T follicular helper cell (primary cell): ENCODE data around the gene TAS2R7.
"Not testable (repeated sequence)": the region's sequence is repeated elsewhere in the genome, so short reads cannot be mapped to it uniquely, and the experiment has no call there.

Source experiments
- DNase-seq: peaks from one replicate; pipeline ENCODE4 v3.0.0-alpha.2; 2020; ENCODE audit warnings: low read depth
- total RNA-seq, 2 experiments: gene quantifications; one replicate each; lab custom pipeline; 2026; lab: John Stamatoyannopoulos, UW

The TAS2R7 gene
- 0 to 0.12 reads per million in 2 experiments for total RNA-seq

GRCh38 chr12:10802587-10802986, at the start of gene TAS2R7:
Gene TAS2R7, minus strand, starts transcription at chr12:10802627. Its CDS starts 57 bp downstream, at chr12:10802570.
- no peak for DNase-seq

GRCh38 chr12:10851243-10851858, 48.9 kb upstream of the TAS2R7 start:
- no peak for DNase-seq

- DNase-seq, result no peak
Measured at GRCh38 chr12:10849425-10849878, 47.0 kb upstream of the TAS2R7 start, which contains the start of gene PRR4. Gene PRR4, minus strand, starts transcription at chr12:10849475. Its CDS starts 38 bp downstream, at chr12:10849437.

- no peak for DNase-seq
Measured at GRCh38 chr12:10847744-10848143, 45.3 kb upstream of the TAS2R7 start.

GRCh38 chr12:10842862-10843261, 40.4 kb upstream of the TAS2R7 start:
- no peak for DNase-seq

- DNase-seq, result no peak
Measured at GRCh38 chr12:10838461-10838860, 36.0 kb upstream of the TAS2R7 start.

- no peak for DNase-seq
Measured at GRCh38 chr12:10829994-10830393, 27.6 kb upstream of the TAS2R7 start.

- no peak for DNase-seq
Measured at GRCh38 chr12:10826258-10826657, 23.8 kb upstream of the TAS2R7 start, which contains the start of gene TAS2R10. Gene TAS2R10, minus strand, starts transcription at chr12:10826358. Its CDS starts 89 bp downstream, at chr12:10826269.

GRCh38 chr12:10824957-10825356, 22.5 kb upstream of the TAS2R7 start:
- no peak for DNase-seq

- no peak for DNase-seq
Measured at GRCh38 chr12:10811883-10812536, 9.6 kb upstream of the TAS2R7 start.

- DNase-seq, result no peak
Measured at GRCh38 chr12:10810068-10810467, 7.6 kb upstream of the TAS2R7 start, which contains the start of gene TAS2R9. Gene TAS2R9, minus strand, starts transcription at chr12:10810168. Its CDS starts 93 bp downstream, at chr12:10810075.

- no peak for DNase-seq
Measured at GRCh38 chr12:10807186-10807585, 4.8 kb upstream of the TAS2R7 start, which contains the start of gene TAS2R8. Gene TAS2R8, minus strand, starts transcription at chr12:10807286. Its CDS starts 306 bp downstream, at chr12:10806980.

GRCh38 chr12:10801741-10802140, 686 bp downstream of the TAS2R7 start:
- DNase-seq, result no peak

- no peak for DNase-seq
Measured at GRCh38 chr12:10794222-10794621, 8.2 kb downstream of the TAS2R7 start.

GRCh38 chr12:10791769-10792168, 10.7 kb downstream of the TAS2R7 start:
- not testable (repeated sequence) for DNase-seq

- no peak for DNase-seq
Measured at GRCh38 chr12:10783252-10783651, 19.2 kb downstream of the TAS2R7 start.

GRCh38 chr12:10779103-10779502, 23.3 kb downstream of the TAS2R7 start:
- no peak for DNase-seq

GRCh38 chr12:10771132-10771733, 31.2 kb downstream of the TAS2R7 start:
- DNase-seq, result no peak

- no peak for DNase-seq
Measured at GRCh38 chr12:10759657-10760056, 42.8 kb downstream of the TAS2R7 start.

- DNase-seq, result no peak
Measured at GRCh38 chr12:10756194-10756593, 46.2 kb downstream of the TAS2R7 start.

GRCh38 chr12:10753059-10753458, 49.4 kb downstream of the TAS2R7 start:
- DNase-seq, result no peak
